GM12878 (cell line): ENCODE data around the gene HIVEP2. TPM values are rescaled to one million over a fixed set of nuclear protein-coding genes. Genes with fewer than 3 reads are reported as not detected.

Experiments
- ATAC-seq: fragments of 200-7000 bp; cut with Tn5 transposase; 3 replicates; pipeline ENCODE4 v1.9.1; 2020; ENCODE audit warnings: mild to moderate bottlenecking, moderate library complexity
- BruUV-seq: library from RNA; stranded (reverse); fragments of 400-500 nt; replicated peaks from 2 replicates; lab custom pipeline; 2021; lab: Mats Ljungman, UMichigan
- CTCF ChIA-PET: fragments of 300-600 bp; sonication (Branson Sonifier 250); formaldehyde crosslinking; extraction: SDS; loops from one replicate; lab custom pipeline; 2021; ENCODE audit warnings: inconsistent platforms; lab: Yijun Ruan, JAX
- POLR2A ChIA-PET: fragments of 350-600 bp; formaldehyde crosslinking; extraction: SDS; loops from one replicate; lab custom pipeline; 2021; ENCODE audit warnings: inconsistent platforms; lab: Charles Lee
- RAD21 ChIA-PET: fragments of 300-600 bp; sonication (Branson Sonifier 250); formaldehyde crosslinking; loops from one replicate; lab custom pipeline; 2023; ENCODE audit warnings: antibody characterized with exemption; ENCODE audit not compliant: unreplicated experiment; lab: Charles Lee
- SMC1A ChIA-PET: fragments of 300-600 bp; sonication (Branson Sonifier 250); formaldehyde crosslinking; loops from one replicate; lab custom pipeline; 2023; ENCODE audit not compliant: unreplicated experiment, uncharacterized antibody; lab: Charles Lee
- DNase-seq: peaks from one replicate; pipeline ENCODE4 v3.0.0-alpha.2; 2011; ENCODE audit warnings: low read depth, low spot score
- FAIRE-seq: peaks from 3 replicates; lab custom pipeline; 2011; peaks lifted over from hg19 to GRCh38; lab: Jason Lieb, UNC
- H2AFZ ChIP-seq: 2 replicates; pipeline ENCODE4 v1.6.0; 2011; ENCODE audit warnings: low read depth, low read length, control low read depth; ENCODE audit not compliant: control insufficient read depth
- H3K27ac ChIP-seq: 2 replicates; pipeline ENCODE4 v1.5.1; 2011; ENCODE audit warnings: control low read depth; ENCODE audit not compliant: control insufficient read depth, insufficient read depth
- H3K27me3 ChIP-seq, 2 experiments: replicated peaks in 1 of 2; 2 replicates each; pipeline versions ENCODE4 v1.6.0 to v1.6.1; 2011; ENCODE audit warnings: low read length in 1 of 2; ENCODE audit not compliant: control insufficient read depth in 2 of 2, insufficient read depth in 2 of 2
- H3K36me3 ChIP-seq, 2 experiments: 2 replicates each; pipeline ENCODE4 v1.5.1; 2011; ENCODE audit warnings: low read length in 1 of 2; ENCODE audit not compliant: control insufficient read depth in 2 of 2, insufficient read depth in 2 of 2
- H3K4me1 ChIP-seq: 2 replicates; pipeline ENCODE4 v1.6.1; 2011; ENCODE audit warnings: mild to moderate bottlenecking, low read length, moderate library complexity, mixed read lengths; ENCODE audit not compliant: control insufficient read depth, insufficient read depth
- H3K4me2 ChIP-seq: 2 replicates; pipeline ENCODE4 v1.6.0; 2011; ENCODE audit warnings: control low read depth; ENCODE audit not compliant: control insufficient read depth, insufficient read depth
- H3K4me3 ChIP-seq: fragments of 200-600 bp; sonication (generic); 2 replicates; pipeline ENCODE4 v1.5.1; 2016
- H3K79me2 ChIP-seq: 2 replicates; pipeline ENCODE4 v1.6.0; 2011; ENCODE audit warnings: low read length; ENCODE audit not compliant: control insufficient read depth, insufficient read depth
- H3K9ac ChIP-seq: 2 replicates; pipeline ENCODE4 v1.8.0; 2011; ENCODE audit warnings: low read length, control low read depth, mixed read lengths; ENCODE audit not compliant: control insufficient read depth, insufficient read depth
- H3K9me3 ChIP-seq: replicated peaks from 3 replicates; pipeline ENCODE4 v1.5.1; 2011; ENCODE audit warnings: mild to moderate bottlenecking, low read length; ENCODE audit not compliant: control insufficient read depth, insufficient read depth
- H4K20me1 ChIP-seq: 2 replicates; pipeline ENCODE4 v1.6.0; 2011; ENCODE audit not compliant: control insufficient read depth, insufficient read depth
- ATF7 ChIP-seq: fragments of 450-650 bp; IDR thresholded peaks from 2 replicates; pipeline ENCODE4 v1.6.1; 2016; ENCODE audit warnings: low read depth, mild to moderate bottlenecking
- BACH1 ChIP-seq: fragments of 450-650 bp; IDR thresholded peaks from 2 replicates; pipeline ENCODE4 v1.6.1; 2017; ENCODE audit warnings: mild to moderate bottlenecking, borderline replicate concordance
- BCL11A ChIP-seq: IDR thresholded peaks from 2 replicates; pipeline ENCODE4 v1.6.1; 2011; ENCODE audit warnings: low read depth, low read length
- CBFB ChIP-seq: IDR thresholded peaks from 2 replicates; pipeline ENCODE4 v1.6.1; 2016; ENCODE audit warnings: antibody characterized with exemption, low read depth
- E4F1 ChIP-seq: fragments of 450-650 bp; IDR thresholded peaks from 2 replicates; pipeline ENCODE4 v1.6.1; 2018; ENCODE audit warnings: borderline replicate concordance, mild to moderate bottlenecking; ENCODE audit not compliant: partially characterized antibody
- FOS ChIP-seq: IDR thresholded peaks from 3 replicates; pipeline ENCODE4 v1.6.1; 2011; ENCODE audit warnings: borderline replicate concordance; ENCODE audit not compliant: insufficient read length; ENCODE audit errors: extremely low read depth
- POU2F2 ChIP-seq: IDR thresholded peaks from 3 replicates; pipeline ENCODE4 v1.6.1; 2011; ENCODE audit warnings: low read depth, mild to moderate bottlenecking, low read length, borderline replicate concordance
- RELB ChIP-seq: fragments of 450-650 bp; IDR thresholded peaks from 2 replicates; pipeline ENCODE4 v1.6.1; 2017; ENCODE audit warnings: low read depth, mild to moderate bottlenecking, moderate library complexity
- WRNIP1 ChIP-seq: IDR thresholded peaks from 2 replicates; pipeline ENCODE4 v1.6.1; 2011; ENCODE audit warnings: low read depth, low read length, improper control_type of control experiment, borderline replicate concordance
- ZBTB4 ChIP-seq: fragments of 450-650 bp; formaldehyde crosslinking; IDR thresholded peaks from 2 replicates; pipeline ENCODE4 v1.4.0; 2022; ENCODE audit warnings: mild to moderate bottlenecking, moderate library complexity
- WGBS: methylation state at CpG from one replicate; pipeline ENCODE4 v1.1.6; 2016; ENCODE audit warnings: low lambda C conversion rate; ENCODE audit not compliant: insufficient replicate concordance, insufficient coverage; ENCODE audit errors: missing lambda C conversion rate; 5-methylcytosine and 5-hydroxymethylcytosine counted together
- in situ Hi-C: fragments of 300-500 bp; cut with MboI; formaldehyde crosslinking; loops from 9 replicates; pipeline ENCODE4 v1.14.3; 2018; ENCODE audit warnings: mixed read lengths
- intact Hi-C: fragments of 100-400 bp; cut with micrococcal nuclease; formaldehyde crosslinking; loops from one replicate; pipeline ENCODE4 v1.14.2; 2022; ENCODE audit not compliant: unreplicated experiment
- polyA plus RNA-seq, 11 experiments: library from polyadenylated mRNA; depleted of rRNA in 4 of 11; unstranded in 6 of 11; stranded (reverse) in 5 of 11; fragments of >200 nt; fragmentation: Nextera tagmentation in 4 of 11; fragmentation: Illumina TruSeq in 1 of 11; extraction: Ambion mirVana in 4 of 11; extraction: Trizol in 1 of 11; gene quantifications; 1 replicate in 1 of 11; 2 replicates in 10 of 11; pipeline versions ENCODE4 v1.2.1 to v1.2.3, GENCODE V29; 2011 to 2016; ENCODE audit warnings: inconsistent platforms in 2 of 11, missing spikeins in 2 of 11, low read depth in 1 of 11
- total RNA-seq, 4 experiments: library from RNA; depleted of rRNA in 3 of 4; stranded (reverse); fragments of >200 nt in 3 of 4; fragmentation: Illumina TruSeq in 1 of 4; extraction: Trizol in 1 of 4; gene quantifications; 2 replicates each; pipeline versions ENCODE4 v1.2.1 to v1.2.3, GENCODE V29; 2013 to 2021

Gene HIVEP2
- total and polyA plus RNA-seq, 10 of the 15 experiments (the other 5 are each of a cell fraction or from before 2014, with no cell fraction given): 1.2 to 15.7 (median 10.2) TPM

- ChIA-PET POLR2A (interaction anchor here (0.7 to 0.9 kb wide), 2 partner anchors 10 to 42 kb away, joined by 3 read pairs; no protein-coding TSS in a partner anchor), CTCF (interaction anchor here (0.7 to 2.6 kb wide), 4 partner anchors 8 to 46 kb away, joined by 3 to 9 read pairs (median 6); no protein-coding TSS in a partner anchor), RAD21 (interaction anchor here (1.4 to 1.9 kb wide), 3 partner anchors 8 to 43 kb away, joined by 5 to 7 read pairs (median 6); no protein-coding TSS in a partner anchor), SMC1A (interaction anchor here (0.8 to 2.8 kb wide), 12 partner anchors 8 to 88 kb away, joined by 3 to 14 read pairs (median 4); no protein-coding TSS in a partner anchor)
- H3K9me3 ChIP-seq: no peaks in the 10 kb centered on the region; the same call in 2 of the 3 replicates
- no peak for FAIRE-seq
- intact Hi-C loops: no loop called here
- peaks cover 0 to 2% of the 10 kb centered on the region in 2 experiments; a peak in 2 of 4 replicates for H3K36me3 ChIP-seq
- in situ Hi-C loops: no loop called here
- H4K20me1 ChIP-seq: no peaks in the 10 kb centered on the region
- peaks cover 7% of the 10 kb centered on the region for H3K79me2 ChIP-seq
- no peak overlapping the region for H3K9ac ChIP-seq
- no peak overlapping the region for H3K27ac ChIP-seq
- H3K4me2 ChIP-seq: no peak overlapping the region
- no peak for DNase-seq
- H3K4me1 ChIP-seq: no peaks in the 10 kb centered on the region
- no peak for ATAC-seq
- no peak overlapping the region for H2AFZ ChIP-seq
- 89% methylated on average over 1 of the region's 1 CpG for WGBS
- no TSS peak for BruUV-seq
- H3K4me3 ChIP-seq: no peak overlapping the region
- no peaks in the 10 kb centered on the region for H3K27me3 ChIP-seq
- TF ChIP-seq POU2F2: no peak
- TF ChIP-seq WRNIP1: no peak
- TF ChIP-seq CBFB: no peak
- TF ChIP-seq ATF7: no peak
- TF ChIP-seq FOS: no peak
- TF ChIP-seq E4F1: no peak
- TF ChIP-seq BCL11A: no peak
- no peak for TF ChIP-seq RELB
- TF ChIP-seq BACH1: no peak
- TF ChIP-seq ZBTB4 (CRISPR knock-in tag): no peak
Observed at GRCh38 chr6:142790257-142790656, 154.7 kb downstream of the HIVEP2 start.
